DOHH2 (cell line): ENCODE results near the gene SARM1.
A peak's percentile ranks its signal among the peaks of the same experiment; 100 is the strongest.

Experiments
- H3F3A ChIP-seq: fragments of 200-600 bp; sonication (generic), shearing (Covaris generic); 2 replicates; pipeline ENCODE4 v1.6.0; 2016; ENCODE audit warnings: antibody characterized with exemption, mild to moderate bottlenecking; ENCODE audit not compliant: control insufficient read depth, insufficient read depth
- H3K27ac ChIP-seq: fragments of 200-600 bp; sonication (generic); 2 replicates; pipeline ENCODE4 v1.5.1; 2014; ENCODE audit warnings: low read depth, mild to moderate bottlenecking, low read length, moderate library complexity
- H3K27me3 ChIP-seq: fragments of 200-600 bp; sonication (generic); 2 replicates; pipeline ENCODE4 v1.6.1; 2014; ENCODE audit warnings: mild to moderate bottlenecking, low read length, mixed read lengths; ENCODE audit not compliant: control insufficient read depth
- H3K36me3 ChIP-seq: fragments of 200-600 bp; sonication (generic); 2 replicates; pipeline ENCODE4 v1.6.1; 2014; ENCODE audit warnings: mild to moderate bottlenecking, low read length, moderate library complexity, mixed read lengths; ENCODE audit not compliant: control insufficient read depth
- H3K4me1 ChIP-seq: fragments of 200-600 bp; sonication (generic); 2 replicates; pipeline ENCODE4 v1.6.1; 2014; ENCODE audit warnings: mild to moderate bottlenecking, low read length, mixed read lengths; ENCODE audit not compliant: control insufficient read depth
- H3K4me2 ChIP-seq: fragments of 200-600 bp; sonication (generic); 2 replicates; pipeline ENCODE4 v1.6.0; 2014; ENCODE audit warnings: mild to moderate bottlenecking, low read length, moderate library complexity
- H3K4me3 ChIP-seq: fragments of 200-600 bp; sonication (generic); 2 replicates; pipeline ENCODE4 v1.5.1; 2014; ENCODE audit warnings: mild to moderate bottlenecking, low read length, mixed read lengths
- H3K79me2 ChIP-seq: fragments of 200-600 bp; sonication (generic); 2 replicates; pipeline ENCODE4 v1.6.1; 2014; ENCODE audit warnings: mild to moderate bottlenecking, low read length, mixed read lengths; ENCODE audit not compliant: control insufficient read depth
- H3K9me2 ChIP-seq: fragments of 200-600 bp; sonication (generic); replicated peaks from 2 replicates; pipeline ENCODE4 v1.6.1; 2014; ENCODE audit warnings: mild to moderate bottlenecking, low read length, mixed read lengths; ENCODE audit not compliant: control insufficient read depth
- H3K9me3 ChIP-seq: fragments of 200-600 bp; sonication (generic); 2 replicates; pipeline ENCODE4 v1.6.1; 2014; ENCODE audit warnings: antibody characterized with exemption, low read length, mixed read lengths; ENCODE audit not compliant: control insufficient read depth, insufficient read depth
- H4K20me1 ChIP-seq: fragments of 200-600 bp; sonication (generic); 2 replicates; pipeline ENCODE4 v1.6.0; 2014; ENCODE audit warnings: low read depth, mild to moderate bottlenecking, antibody characterized with exemption, low read length, moderate library complexity; ENCODE audit not compliant: control insufficient read depth, insufficient read depth
- EZH2phosphoT487 ChIP-seq: fragments of 200-600 bp; sonication (generic); IDR thresholded peaks from 2 replicates; pipeline ENCODE4 v1.6.1; 2017; ENCODE audit warnings: borderline replicate concordance, mild to moderate bottlenecking, antibody characterized with exemption, low read length, moderate library complexity, mixed read lengths
- TF ChIP-seq, protein P1 (sequence below): fragments of 200-600 bp; sonication (generic); IDR thresholded peaks from one replicate; pipeline ENCODE4 v1.5.1; 2014; ENCODE audit warnings: antibody characterized with exemption, mild to moderate bottlenecking, low read depth, low read length; ENCODE audit not compliant: poor library complexity, severe bottlenecking

SARM1 gene

GRCh38 chr17:28366605-28367004 lies 4.9 kb upstream of the SARM1 start:
- no peaks in the 10 kb centered on the region for H3K27me3 ChIP-seq
- no peaks in the 10 kb centered on the region for H3K9me3 ChIP-seq
- H3K4me2 ChIP-seq, result no peak overlapping the region
- peaks cover 7% of the 10 kb centered on the region for H3K4me1 ChIP-seq
- H3K36me3 ChIP-seq, result peaks cover 15% of the 10 kb centered on the region
- H3K27ac ChIP-seq, result no peak overlapping the region
- H3K79me2 ChIP-seq, result no peaks in the 10 kb centered on the region
- TF ChIP-seq EZH2phosphoT487, result no peak
- TF ChIP-seq, protein P1, sequence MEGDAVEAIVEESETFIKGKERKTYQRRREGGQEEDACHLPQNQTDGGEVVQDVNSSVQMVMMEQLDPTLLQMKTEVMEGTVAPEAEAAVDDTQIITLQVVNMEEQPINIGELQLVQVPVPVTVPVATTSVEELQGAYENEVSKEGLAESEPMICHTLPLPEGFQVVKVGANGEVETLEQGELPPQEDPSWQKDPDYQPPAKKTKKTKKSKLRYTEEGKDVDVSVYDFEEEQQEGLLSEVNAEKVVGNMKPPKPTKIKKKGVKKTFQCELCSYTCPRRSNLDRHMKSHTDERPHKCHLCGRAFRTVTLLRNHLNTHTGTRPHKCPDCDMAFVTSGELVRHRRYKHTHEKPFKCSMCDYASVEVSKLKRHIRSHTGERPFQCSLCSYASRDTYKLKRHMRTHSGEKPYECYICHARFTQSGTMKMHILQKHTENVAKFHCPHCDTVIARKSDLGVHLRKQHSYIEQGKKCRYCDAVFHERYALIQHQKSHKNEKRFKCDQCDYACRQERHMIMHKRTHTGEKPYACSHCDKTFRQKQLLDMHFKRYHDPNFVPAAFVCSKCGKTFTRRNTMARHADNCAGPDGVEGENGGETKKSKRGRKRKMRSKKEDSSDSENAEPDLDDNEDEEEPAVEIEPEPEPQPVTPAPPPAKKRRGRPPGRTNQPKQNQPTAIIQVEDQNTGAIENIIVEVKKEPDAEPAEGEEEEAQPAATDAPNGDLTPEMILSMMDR, result peak; percentile 43
- peaks cover 9% of the 10 kb centered on the region for H3F3A ChIP-seq
- no peaks in the 10 kb centered on the region for H4K20me1 ChIP-seq
- no peaks in the 10 kb centered on the region for H3K9me2 ChIP-seq
- H3K4me3 ChIP-seq, result no peak overlapping the region

- Histone ChIP-seq H3K9me3 (no peaks in the 10 kb centered on the region), H3K79me2 (peaks cover 6% of the 10 kb centered on the region), H3K4me1 (peaks cover 12% of the 10 kb centered on the region), H3K27me3 (no peaks in the 10 kb centered on the region), H3K9me2 (no peaks in the 10 kb centered on the region), H3F3A (peaks cover 9% of the 10 kb centered on the region), H3K4me2 (no peak overlapping the region), H3K27ac (no peak overlapping the region), H3K4me3 (no peak overlapping the region), H3K36me3 (peaks cover 7% of the 10 kb centered on the region; the same call in 1 of the 2 replicates), H4K20me1 (no peaks in the 10 kb centered on the region)
- TF ChIP-seq, protein P1, result no peak
- no peak for TF ChIP-seq EZH2phosphoT487
Observed at GRCh38 chr17:28367641-28368305, 3.7 kb upstream of the SARM1 start.

- no peak overlapping the region for H3K4me3 ChIP-seq
- H4K20me1 ChIP-seq, result no peaks in the 10 kb centered on the region
- no peaks in the 10 kb centered on the region for H3K9me3 ChIP-seq
- no peaks in the 10 kb centered on the region for H3K9me2 ChIP-seq
- H3K4me2 ChIP-seq, result no peak overlapping the region
- H3K4me1 ChIP-seq, result peaks cover 18% of the 10 kb centered on the region
- no peak for TF ChIP-seq EZH2phosphoT487
- TF ChIP-seq, protein P1, result no peak
- H3K79me2 ChIP-seq, result peaks cover 12% of the 10 kb centered on the region
- H3K27ac ChIP-seq, result no peak overlapping the region
- H3K27me3 ChIP-seq, result no peaks in the 10 kb centered on the region
- H3F3A ChIP-seq, result peaks cover 9% of the 10 kb centered on the region
- H3K36me3 ChIP-seq, result peaks cover 2% of the 10 kb centered on the region; the same call in 1 of the 2 replicates
Observed at GRCh38 chr17:28368306-28368831, 3.1 kb upstream of the SARM1 start.
